ENCODE data around the gene SLC29A2.
"Not testable (repeated sequence)": the region's sequence is repeated elsewhere in the genome, so short reads cannot be mapped to it uniquely, and the experiment has no call there.

Gene SLC29A2

GRCh38 chr11:66350560-66351235, 20.9 kb downstream of the SLC29A2 start:
- not testable (repeated sequence) for DNase-seq (ENCODE audit: low spot score)

- no peak for DNase-seq (ENCODE audit: low spot score)
Measured at GRCh38 chr11:66349084-66349386, 22.5 kb downstream of the SLC29A2 start.

GRCh38 chr11:66347425-66348276, 23.9 kb downstream of the SLC29A2 start, which contains the start of gene B4GAT1:
Gene B4GAT1 (minus strand): TSS chr11:66347629. CDS start chr11:66347545, 84 bp downstream.
- peak; percentile 90 for DNase-seq (ENCODE audit: low spot score)

- no peak for DNase-seq (ENCODE audit: low spot score)
Measured at GRCh38 chr11:66346476-66347424, 24.8 kb downstream of the SLC29A2 start.

- no peak for DNase-seq (ENCODE audit: low spot score)
Measured at GRCh38 chr11:66345316-66345649, 26.3 kb downstream of the SLC29A2 start.

GRCh38 chr11:66344550-66345315, 26.8 kb downstream of the SLC29A2 start, which contains the start of gene BRMS1:
Gene BRMS1 (minus strand): TSS chr11:66345104. CDS start chr11:66342234, 2,870 bp downstream.
- DNase-seq (ENCODE audit: low spot score) = peak; percentile 95

GRCh38 chr11:66343176-66343575, 28.4 kb downstream of the SLC29A2 start:
- no peak for DNase-seq (ENCODE audit: low spot score)

GRCh38 chr11:66341502-66342126, 29.9 kb downstream of the SLC29A2 start:
- no peak for DNase-seq (ENCODE audit: low spot score)

GRCh38 chr11:66340596-66341501, 30.7 kb downstream of the SLC29A2 start:
- no peak for DNase-seq (ENCODE audit: low spot score)

GRCh38 chr11:66339686-66340483, 31.7 kb downstream of the SLC29A2 start:
- DNase-seq (ENCODE audit: low spot score) = no peak

- no peak for DNase-seq (ENCODE audit: low spot score)
Measured at GRCh38 chr11:66339162-66339675, 32.3 kb downstream of the SLC29A2 start.

- DNase-seq (ENCODE audit: low spot score) = no peak
Measured at GRCh38 chr11:66338276-66339161, 33.0 kb downstream of the SLC29A2 start.

GRCh38 chr11:66337103-66337899, 34.3 kb downstream of the SLC29A2 start:
- DNase-seq (ENCODE audit: low spot score) = no peak

GRCh38 chr11:66336234-66337102, 35.1 kb downstream of the SLC29A2 start, which contains the start of gene RIN1:
Gene RIN1 (minus strand): TSS chr11:66336434. CDS start chr11:66336402, 32 bp downstream.
- DNase-seq (ENCODE audit: low spot score) = peak; percentile 62

GRCh38 chr11:66335531-66336233, 35.9 kb downstream of the SLC29A2 start:
- no peak for DNase-seq (ENCODE audit: low spot score)
